Right lobe of liver (tissue), 4 donors: ENCODE data around the gene MGME1.

Experiments used
- CTCF ChIP-seq, 4 donors: fragments of 200-600 bp in 3 of 4; fragments of 450-650 bp in 1 of 4; IDR thresholded peaks; one replicate each; pipeline versions ENCODE4 v1.5.1 to v1.8.0; 2016 to 2022; ENCODE audit warnings: antibody characterized with exemption in 4 of 4, mild to moderate bottlenecking in 2 of 4
- POLR2A ChIP-seq: fragments of 450-650 bp; IDR thresholded peaks from one replicate; pipeline ENCODE4 v1.6.1; 2017; ENCODE audit warnings: antibody characterized with exemption, mild to moderate bottlenecking
- donor health status: DM: no; HTN: no; CAD: no.
- donor health status: DM: no; HTN: no; CAD: no.
- donor health status: DM: no; HTN: yes; CAD: no.

GRCh38 chr20:17976305-17976704, 7.5 kb downstream of the MGME1 start:
- TF ChIP-seq POLR2A, result no peak
- TF ChIP-seq CTCF (IDR thresholded peaks at IDR 0.05), result no peak
